LNCAP (cell line): ENCODE measurements around the gene DCAF15.

ENCODE experiments used
- TF ChIP-seq, protein P1 (sequence below): fragments of 450-650 bp; IDR thresholded peaks from 2 replicates; pipeline ENCODE4 v1.5.1; 2017; ENCODE audit warnings: mild to moderate bottlenecking

The DCAF15 gene

DNA sequence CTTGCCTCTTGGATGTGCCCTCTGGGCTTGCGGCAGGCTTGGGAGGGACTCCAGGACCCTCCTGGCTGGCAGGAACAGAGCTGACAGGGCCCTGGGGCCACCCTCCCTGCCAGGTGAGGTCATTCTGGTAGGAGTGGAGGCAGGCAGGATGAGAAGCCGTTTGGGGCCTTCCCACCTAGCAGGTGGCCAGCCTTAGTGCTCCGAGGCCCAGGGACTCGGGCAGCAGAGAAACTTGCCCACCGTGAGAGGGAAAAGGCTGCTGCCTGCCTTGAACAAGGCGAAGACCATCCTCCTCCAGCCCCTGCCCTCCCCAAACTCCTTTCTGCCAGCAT is 45.3 kb downstream of the DCAF15 start:
- TF ChIP-seq, protein P1, sequence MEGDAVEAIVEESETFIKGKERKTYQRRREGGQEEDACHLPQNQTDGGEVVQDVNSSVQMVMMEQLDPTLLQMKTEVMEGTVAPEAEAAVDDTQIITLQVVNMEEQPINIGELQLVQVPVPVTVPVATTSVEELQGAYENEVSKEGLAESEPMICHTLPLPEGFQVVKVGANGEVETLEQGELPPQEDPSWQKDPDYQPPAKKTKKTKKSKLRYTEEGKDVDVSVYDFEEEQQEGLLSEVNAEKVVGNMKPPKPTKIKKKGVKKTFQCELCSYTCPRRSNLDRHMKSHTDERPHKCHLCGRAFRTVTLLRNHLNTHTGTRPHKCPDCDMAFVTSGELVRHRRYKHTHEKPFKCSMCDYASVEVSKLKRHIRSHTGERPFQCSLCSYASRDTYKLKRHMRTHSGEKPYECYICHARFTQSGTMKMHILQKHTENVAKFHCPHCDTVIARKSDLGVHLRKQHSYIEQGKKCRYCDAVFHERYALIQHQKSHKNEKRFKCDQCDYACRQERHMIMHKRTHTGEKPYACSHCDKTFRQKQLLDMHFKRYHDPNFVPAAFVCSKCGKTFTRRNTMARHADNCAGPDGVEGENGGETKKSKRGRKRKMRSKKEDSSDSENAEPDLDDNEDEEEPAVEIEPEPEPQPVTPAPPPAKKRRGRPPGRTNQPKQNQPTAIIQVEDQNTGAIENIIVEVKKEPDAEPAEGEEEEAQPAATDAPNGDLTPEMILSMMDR, result no peak

DNA sequence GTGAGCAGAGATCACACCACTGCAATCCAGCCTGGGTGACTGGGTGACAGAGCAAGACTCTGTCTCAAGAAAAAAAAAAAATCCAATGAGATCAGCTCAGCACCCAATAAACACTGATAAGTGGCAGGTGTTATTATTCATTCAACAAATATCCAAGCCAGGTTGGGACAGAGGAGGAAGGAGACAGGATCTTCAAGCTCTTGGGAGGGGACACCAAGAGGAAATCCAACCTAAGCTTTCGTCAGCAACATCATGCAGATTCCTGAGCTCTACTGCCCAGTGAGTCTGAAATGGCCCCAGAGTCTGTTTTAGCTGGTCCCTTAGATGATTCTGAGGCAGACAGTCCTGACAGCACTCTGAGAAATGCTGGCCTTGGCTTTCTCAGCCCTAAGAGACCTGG is 46.1 kb downstream of the DCAF15 start:
- TF ChIP-seq, protein P1, result no peak

DNA sequence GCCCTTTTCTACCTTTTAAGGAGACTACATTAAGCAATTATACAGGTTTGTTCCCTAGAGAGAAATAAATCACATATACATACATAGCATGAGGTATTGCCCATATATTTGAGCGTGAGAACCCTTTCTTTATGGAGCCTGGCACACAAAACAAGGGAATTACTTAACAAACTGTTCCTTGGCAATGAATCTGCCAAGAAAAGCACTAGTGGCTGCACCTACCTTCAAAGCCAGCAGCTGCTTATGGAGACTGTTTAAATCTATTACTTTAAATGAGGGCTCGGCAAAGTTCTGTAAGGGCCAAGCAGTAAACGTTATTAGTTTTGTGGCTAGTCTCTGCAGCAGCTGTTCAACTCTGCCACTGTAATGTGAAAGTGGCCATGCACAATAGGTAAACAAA is 46.8 kb downstream of the DCAF15 start:
- TF ChIP-seq, protein P1, result no peak

DNA sequence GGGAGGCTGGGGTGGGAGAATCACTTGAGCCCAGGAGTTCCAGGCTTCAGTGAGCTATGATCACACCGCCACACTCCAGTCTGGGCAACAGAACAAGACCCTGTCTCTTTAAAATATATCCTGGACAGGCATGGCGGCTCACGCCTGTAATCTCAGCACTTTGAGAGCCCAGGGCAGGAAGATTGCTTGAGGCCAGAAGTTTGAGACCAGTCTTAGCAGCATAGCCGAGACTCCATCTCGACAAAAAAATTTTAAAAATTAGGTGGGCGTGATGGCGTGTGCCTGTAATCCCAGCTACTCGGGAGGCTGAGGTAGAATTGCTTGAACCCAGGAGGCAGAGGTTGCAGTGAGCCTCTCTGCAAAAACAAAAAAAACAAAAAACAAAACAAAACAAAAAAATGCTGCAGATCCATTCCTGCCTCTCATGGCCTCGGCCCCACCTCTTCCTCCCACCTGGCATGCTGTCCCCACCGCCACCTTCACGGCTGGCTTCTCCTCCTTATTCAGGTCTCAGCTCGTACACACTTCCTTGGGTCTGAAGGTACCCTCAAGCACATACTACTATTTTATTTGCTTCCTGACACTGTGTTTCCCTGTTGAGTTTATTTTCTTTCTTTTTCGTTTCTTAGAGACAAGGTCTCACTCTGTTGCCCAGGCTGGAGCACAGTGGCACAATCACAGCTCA is 48.5 kb downstream of the DCAF15 start:
- TF ChIP-seq, protein P1, result no peak

DNA sequence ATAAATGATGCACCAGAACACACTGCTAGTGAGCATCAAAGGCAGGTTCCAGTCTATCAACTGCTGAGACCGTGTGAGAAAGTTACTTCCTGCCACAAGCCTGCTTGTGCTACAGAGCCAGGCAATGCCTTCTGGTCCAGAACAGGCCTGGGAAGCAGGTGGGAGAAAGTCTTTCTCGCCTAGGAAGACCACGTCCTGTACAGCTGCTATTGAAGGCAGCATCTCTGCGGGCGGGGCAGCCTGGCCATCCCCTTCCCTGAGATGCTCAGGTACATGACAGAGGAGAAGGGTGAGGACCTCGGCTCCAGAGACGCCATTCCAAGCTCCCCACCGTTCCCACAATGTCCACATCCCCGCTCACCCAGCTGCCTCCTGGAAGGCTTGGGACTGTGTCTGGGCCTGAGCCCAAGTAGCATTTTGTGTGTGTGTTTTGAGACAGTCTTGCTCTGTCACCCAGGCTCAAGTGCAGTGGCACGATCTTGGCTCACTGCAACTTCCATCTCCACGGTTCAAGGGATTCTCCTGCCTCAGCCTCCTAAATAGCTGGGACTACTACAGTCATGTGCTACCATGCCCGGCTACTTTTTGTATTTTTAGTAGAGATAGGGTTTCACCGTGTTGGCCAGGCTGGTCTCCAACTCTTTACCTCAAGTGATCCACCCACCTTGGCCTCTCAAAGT is 50.4 kb downstream of the DCAF15 start:
- TF ChIP-seq, protein P1, result no peak

DNA sequence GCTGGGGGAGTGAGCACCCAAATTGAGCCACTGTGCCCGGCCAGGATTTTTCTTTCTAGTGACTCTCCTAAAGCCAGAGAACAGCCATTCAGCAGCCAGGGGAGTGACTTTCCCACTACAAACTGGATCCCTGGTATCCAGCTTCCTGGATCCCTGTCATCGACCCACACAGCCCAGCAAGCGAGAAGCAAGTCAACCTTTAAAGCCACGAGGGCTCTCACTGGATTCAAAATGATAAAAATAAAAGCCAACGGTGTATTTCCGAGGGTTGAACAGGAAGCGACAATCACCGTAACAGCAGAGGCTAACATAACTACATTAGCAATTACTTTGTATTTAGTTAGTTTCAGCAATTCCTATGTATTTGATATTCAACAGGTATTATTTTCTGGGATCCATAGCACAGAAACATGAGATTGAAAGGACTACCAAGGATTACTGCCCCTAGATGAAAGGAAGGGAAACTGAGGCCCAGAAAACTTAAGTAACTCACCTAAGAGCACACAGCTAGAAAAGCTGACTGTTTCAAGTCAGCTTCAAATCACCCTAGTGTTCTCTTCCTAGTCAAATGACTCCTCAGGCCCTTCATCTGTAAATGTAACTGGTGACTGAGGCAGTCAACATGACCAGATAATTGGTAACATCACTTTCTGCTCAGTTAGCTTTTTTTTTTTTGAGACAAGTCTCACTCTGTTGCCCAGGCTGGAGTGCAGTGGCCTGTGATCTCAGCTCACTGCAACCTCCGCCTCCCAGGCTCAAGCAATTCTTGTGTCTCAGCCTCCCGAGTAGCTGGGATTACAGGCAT is 51.1 kb downstream of the DCAF15 start:
- TF ChIP-seq, protein P1, result no peak

DNA sequence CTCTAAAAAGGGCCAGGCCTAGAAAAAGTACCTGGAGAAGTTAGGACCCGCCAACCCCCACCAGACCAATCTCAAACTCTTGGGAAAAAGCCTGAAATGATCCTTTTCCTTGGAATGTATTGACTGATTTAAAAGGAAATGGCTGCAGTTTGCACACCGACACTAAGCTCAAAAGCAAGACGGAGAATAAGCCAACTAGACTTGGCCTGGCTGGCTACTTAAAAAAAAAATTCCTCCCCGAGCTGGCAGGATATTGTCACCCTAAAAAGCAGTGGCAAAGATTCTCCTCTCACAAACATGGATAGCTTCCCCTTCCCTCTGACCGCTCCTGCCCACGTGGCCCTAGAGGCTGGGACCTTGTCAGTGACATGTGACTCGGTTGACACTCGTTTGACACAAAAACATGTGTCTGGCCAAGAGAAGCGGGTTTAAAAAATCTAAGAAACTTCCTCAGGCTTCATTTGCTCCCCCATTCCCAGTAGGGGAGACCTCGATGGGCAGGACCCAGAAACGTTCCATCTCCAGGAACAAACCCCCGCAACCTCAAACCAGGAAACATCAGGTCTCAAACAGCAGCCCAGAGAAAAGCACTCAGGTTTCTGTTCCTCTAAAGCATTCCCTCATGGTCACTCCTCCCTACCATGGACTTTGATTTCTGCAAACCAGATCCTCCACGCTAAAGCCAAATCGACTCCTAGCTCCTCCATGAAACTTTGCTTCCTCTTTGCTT is 52.5 kb downstream of the DCAF15 start:
- TF ChIP-seq, protein P1, result no peak
